Endothelial cell of umbilical vein (primary cell): Measurements from ENCODE around the gene MTF1. TPM values are rescaled to one million over a fixed set of nuclear protein-coding genes. Genes with fewer than 3 reads are reported as not detected.

Source experiments
- BruUV-seq: library from RNA; stranded (reverse); fragments of 400-500 nt; replicated peaks from 2 replicates; lab custom pipeline; 2021; lab: Mats Ljungman, UMichigan
- CTCF ChIA-PET: fragments of 300-600, 350-600 bp; sonication (Branson Sonifier 250); formaldehyde crosslinking; loops from one replicate; lab custom pipeline; 2021; ENCODE audit warnings: antibody characterized with exemption, inconsistent platforms; lab: Charles Lee
- POLR2A ChIA-PET: fragments of 300-600, 350-600 bp; sonication (Branson Sonifier 250); formaldehyde crosslinking; loops from one replicate; lab custom pipeline; 2021; ENCODE audit warnings: antibody characterized with exemption, inconsistent platforms; lab: Charles Lee
- DNase-seq: peaks from one replicate; pipeline ENCODE4 v3.0.0-alpha.2; 2011; ENCODE audit warnings: low read depth, low spot score
- FAIRE-seq: peaks from 2 replicates; lab custom pipeline; 2011; peaks lifted over from hg19 to GRCh38; lab: Jason Lieb, UNC
- H2AFZ ChIP-seq: 2 replicates; pipeline ENCODE4 v1.6.0; 2012; ENCODE audit warnings: low read depth, low read length, control low read depth, inconsistent platforms
- H3K27ac ChIP-seq: 2 replicates; pipeline ENCODE4 v1.5.1; 2011; ENCODE audit warnings: low read depth, mild to moderate bottlenecking, control low read depth, low read length, moderate library complexity; ENCODE audit not compliant: insufficient read depth
- H3K27me3 ChIP-seq, 2 experiments: 2 replicates each; pipeline versions ENCODE4 v1.6.0 to v1.6.1; 2011; ENCODE audit warnings: low read length in 2 of 2, mixed read lengths in 1 of 2; ENCODE audit not compliant: control insufficient read depth in 2 of 2, insufficient read depth in 2 of 2
- H3K36me3 ChIP-seq, 2 experiments: 2 replicates in 1 of 2; 3 replicates in 1 of 2; pipeline ENCODE4 v1.5.1; 2011; ENCODE audit warnings: low read length in 2 of 2, mild to moderate bottlenecking in 1 of 2, moderate library complexity in 1 of 2; ENCODE audit not compliant: control insufficient read depth in 2 of 2, insufficient read depth in 2 of 2; ENCODE audit errors: extremely low read depth in 1 of 2
- H3K4me1 ChIP-seq: 3 replicates; pipeline ENCODE4 v1.5.1; 2011; ENCODE audit warnings: mild to moderate bottlenecking, low read length; ENCODE audit not compliant: control insufficient read depth, insufficient read depth; ENCODE audit errors: extremely low read depth
- H3K4me2 ChIP-seq: 2 replicates; pipeline ENCODE4 v1.6.1; 2011; ENCODE audit warnings: low read length, control low read depth, mixed read lengths; ENCODE audit not compliant: insufficient read depth
- H3K4me3 ChIP-seq, 3 experiments: fragments of 200-600 bp in 1 of 3; sonication (generic), shearing (Covaris generic) in 1 of 3; replicated peaks in 1 of 3; 2 replicates each; pipeline ENCODE4 v1.5.1; 2011 to 2016; ENCODE audit warnings: control low read depth in 3 of 3, low read length in 3 of 3, mild to moderate bottlenecking in 2 of 3, inconsistent platforms in 1 of 3, low read depth in 1 of 3, moderate library complexity in 1 of 3; ENCODE audit not compliant: insufficient read depth in 1 of 3
- H3K79me2 ChIP-seq: 2 replicates; pipeline ENCODE4 v1.6.0; 2012; ENCODE audit warnings: low read length, inconsistent platforms; ENCODE audit not compliant: control insufficient read depth, insufficient read depth
- H3K9ac ChIP-seq: replicated peaks from 2 replicates; pipeline ENCODE3; 2011; ENCODE audit warnings: low read length, control low read depth; ENCODE audit not compliant: insufficient read depth; ENCODE audit errors: extremely low read depth
- H3K9me1 ChIP-seq: replicated peaks from 3 replicates; pipeline ENCODE4 v1.6.0; 2011; ENCODE audit warnings: mild to moderate bottlenecking, low read length; ENCODE audit not compliant: control insufficient read depth, insufficient read depth; ENCODE audit errors: extremely low read depth
- H3K9me3 ChIP-seq: replicated peaks from 2 replicates; pipeline ENCODE4 v1.5.1; 2012; ENCODE audit warnings: low read length, inconsistent platforms; ENCODE audit not compliant: control insufficient read depth, insufficient read depth
- H4K20me1 ChIP-seq: replicated peaks from 2 replicates; pipeline ENCODE3; 2011; ENCODE audit warnings: mild to moderate bottlenecking, low read length; ENCODE audit not compliant: control insufficient read depth, insufficient read depth; ENCODE audit errors: extremely low read depth
- CTCF ChIP-seq, 2 donors: IDR thresholded peaks; 1 replicate in 1 of 2; 2 replicates in 1 of 2; pipeline ENCODE4 v1.5.1; 2011; ENCODE audit warnings: low read length in 2 of 2, mild to moderate bottlenecking in 2 of 2, moderate library complexity in 2 of 2, control low read depth in 1 of 2, inconsistent platforms in 1 of 2, low read depth in 1 of 2; ENCODE audit not compliant: insufficient read depth in 1 of 2; ENCODE audit errors: extremely low read depth in 1 of 2
- EZH2 ChIP-seq: IDR thresholded peaks from 2 replicates; pipeline ENCODE4 v1.6.1; 2012; ENCODE audit warnings: borderline replicate concordance, low read depth, mild to moderate bottlenecking, moderate library complexity, low read length, inconsistent platforms; ENCODE audit not compliant: severe bottlenecking
- FOS ChIP-seq: IDR thresholded peaks from 2 replicates; pipeline ENCODE4 v1.6.1; 2011; ENCODE audit warnings: mild to moderate bottlenecking, low read length, moderate library complexity, borderline replicate concordance; ENCODE audit not compliant: insufficient read depth
- GATA2 ChIP-seq: IDR thresholded peaks from 2 replicates; pipeline ENCODE4 v1.7.0; 2011; ENCODE audit warnings: low read depth, mild to moderate bottlenecking, moderate library complexity, mixed read lengths, low read length; ENCODE audit not compliant: insufficient read length, insufficient read depth
- JUN ChIP-seq: IDR thresholded peaks from 2 replicates; pipeline ENCODE4 v1.6.1; 2011; ENCODE audit warnings: borderline replicate concordance, low read depth; ENCODE audit not compliant: insufficient read length, insufficient read depth
- MAX ChIP-seq: IDR thresholded peaks from 2 replicates; pipeline ENCODE4 v1.6.1; 2011; ENCODE audit not compliant: insufficient read depth, insufficient read length
- MYC ChIP-seq: IDR thresholded peaks from one replicate; pipeline ENCODE4 v1.6.1; 2011; ENCODE audit warnings: mild to moderate bottlenecking, low read depth, low read length
- POLR2A ChIP-seq: IDR thresholded peaks from 2 replicates; pipeline ENCODE4 v1.6.1; 2012; ENCODE audit warnings: low read depth, mild to moderate bottlenecking, control low read depth, low read length
- POLR2AphosphoS5 ChIP-seq: IDR thresholded peaks from 2 replicates; pipeline ENCODE4 v1.6.1; 2012; ENCODE audit warnings: low read depth, mild to moderate bottlenecking, control low read depth, low read length, moderate library complexity; ENCODE audit not compliant: insufficient read depth
- dilution Hi-C: fragments of 300-500 bp; cut with MboI; formaldehyde crosslinking; loops from one replicate; pipeline ENCODE4 v1.15.0; 2019; ENCODE audit warnings: low sequenced_read_pairs; ENCODE audit not compliant: extremely low pct_ligation_motif_present
- intact Hi-C: fragments of 100-400 bp; cut with micrococcal nuclease; formaldehyde crosslinking; loops from one replicate; pipeline ENCODE4 v1.10.0; 2022
- polyA plus RNA-seq, 4 experiments: library from polyadenylated mRNA; depleted of rRNA in 3 of 4; stranded (reverse) in 3 of 4; unstranded in 1 of 4; fragments of >200 nt; gene quantifications; 2 replicates each; pipeline versions ENCODE4 v1.2.1 to v1.2.3, GENCODE V29; 2011 to 2012; ENCODE audit warnings: missing spikeins in 1 of 4
- total RNA-seq: library from RNA; stranded (reverse); gene quantifications from 2 replicates; pipeline ENCODE4 v1.2.3, GENCODE V29; 2021

The MTF1 gene
- total and polyA plus RNA-seq, 2 donors (not counting 3 experiments of a cell fraction or from before 2014, with no cell fraction given), result 4.9 to 18.5 TPM

DNA sequence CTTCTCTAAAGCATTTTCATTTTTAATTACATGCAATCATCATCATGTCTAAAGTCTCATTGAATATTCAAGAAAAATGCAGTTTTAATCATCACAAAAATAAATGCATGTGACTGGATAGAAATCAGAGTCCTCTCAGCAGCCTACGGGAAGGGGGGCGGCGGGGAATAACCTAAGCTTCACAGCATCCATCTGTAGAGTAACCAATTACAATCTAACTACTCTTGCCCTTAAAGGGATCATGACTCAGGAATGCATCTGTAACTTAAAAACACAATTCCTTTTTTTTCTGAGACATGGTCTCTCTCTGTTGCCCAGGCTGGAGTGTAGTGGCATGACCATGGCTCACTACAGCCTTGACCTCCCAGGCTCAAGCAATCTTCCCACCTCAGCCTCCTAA lies 22.6 kb downstream of the MTF1 start:
- H3K9me3 ChIP-seq, result no peaks in the 10 kb centered on the region
- H4K20me1 ChIP-seq, result no peaks in the 10 kb centered on the region
- H3K9me1 ChIP-seq, result no peaks in the 10 kb centered on the region
- H3K27me3 ChIP-seq, result no peaks in the 10 kb centered on the region
- peaks cover 3% of the 10 kb centered on the region for H3K79me2 ChIP-seq
- no peak overlapping the region for H3K27ac ChIP-seq
- dilution Hi-C loops, result no loop called here
- peaks cover 19 to 21% of the 10 kb centered on the region in 2 experiments for H3K36me3 ChIP-seq
- TF ChIP-seq EZH2 (no peak), JUN (no peak), CTCF (IDR thresholded peaks at IDR 0.05; ENCODE audit: extremely low read depth in 1 of 2, insufficient read depth in 1 of 2, low read depth in 1 of 2, low read length in 2 of 2) (no peak), POLR2AphosphoS5 (no peak), POLR2A (no peak), MYC (no peak), GATA2 (no peak), MAX (no peak), FOS (no peak)
- H3K4me2 ChIP-seq, result no peak overlapping the region
- H3K9ac ChIP-seq, result no peak overlapping the region
- FAIRE-seq (no peak), DNase-seq (no peak)
- intact Hi-C loops, result no loop called here
- ChIA-PET POLR2A (no interaction called here), CTCF (no interaction called here)
- no peak overlapping the region for H2AFZ ChIP-seq
- no peaks in the 10 kb centered on the region for H3K4me1 ChIP-seq
- H3K4me3 ChIP-seq, result no peak overlapping the region
- BruUV-seq, result no TSS peak
